ENCODE measurements around the gene GJD3. TPM values are rescaled to one million over a fixed set of nuclear protein-coding genes. Genes with fewer than 3 reads are reported as not detected.
A peak's percentile ranks its signal among the peaks of the same experiment; 100 is the strongest.

Gene GJD3
- total and polyA plus RNA-seq, 9 of the 15 experiments (the other 6 are each of a cell fraction or from before 2014, with no cell fraction given), result 0.17 to 0.38 TPM; not detected in 7

GRCh38 chr17:40341808-40342503, 22.6 kb downstream of the GJD3 start (continued):
- TF ChIP-seq PATZ1 (CRISPR knock-in tag; IDR thresholded peaks at IDR 0.05; ENCODE audit: borderline replicate concordance) (no peak), PHF21A (IDR thresholded peaks at IDR 0.05; ENCODE audit: borderline replicate concordance, low read depth) (no peak), ZBTB43 (CRISPR knock-in tag; IDR thresholded peaks at IDR 0.05) (no peak), ETS1 (conservative IDR thresholded peaks at IDR 0.05; ENCODE audit: control insufficient read depth, low read depth, low read length) (no peak; the same call in 1 of the 2 replicates), CBX5 (IDR thresholded peaks at IDR 0.05; ENCODE audit: borderline replicate concordance, low read depth) (no peak), ZNF23 (CRISPR knock-in tag; IDR thresholded peaks at IDR 0.05) (no peak), ZNF165 (CRISPR knock-in tag; IDR thresholded peaks at IDR 0.05; ENCODE audit: borderline replicate concordance) (no peak), ZNF197 (CRISPR knock-in tag; IDR thresholded peaks at IDR 0.05; ENCODE audit: low read depth) (no peak), E2F5 (CRISPR knock-in tag; IDR thresholded peaks at IDR 0.05) (no peak), RBFOX2 (IDR thresholded peaks at IDR 0.05; ENCODE audit: low read depth, low read length) (peak; percentile 50), TEAD4 (IDR thresholded peaks at IDR 0.05; ENCODE audit: low read length) (no peak), TEAD4 (CRISPR knock-in tag; IDR thresholded peaks at IDR 0.05; ENCODE audit: borderline replicate concordance) (no peak), ELF2 (CRISPR knock-in tag; IDR thresholded peaks at IDR 0.05) (no peak), HCFC1 (IDR thresholded peaks at IDR 0.05; ENCODE audit: low read depth, low read length) (no peak), POLR3A (IDR thresholded peaks at IDR 0.05; ENCODE audit: borderline replicate concordance, extremely low read depth, insufficient read depth, insufficient read length) (no peak), SAFB (IDR thresholded peaks at IDR 0.05; ENCODE audit: borderline replicate concordance, low read depth, low read length) (no peak), PBX2 (CRISPR knock-in tag; IDR thresholded peaks at IDR 0.05; ENCODE audit: low read depth) (no peak), PBX2 (tag; conservative IDR thresholded peaks at IDR 0.05; ENCODE audit: low read depth) (no peak), NFE2 (IDR thresholded peaks at IDR 0.05; ENCODE audit: low read depth) (no peak)

Measured in K562 (cell line).